ENCODE measurements around the gene CEACAM20. TPM values are rescaled to one million over a fixed set of nuclear protein-coding genes. Genes with fewer than 3 reads are reported as not detected.
"Not testable (repeated sequence)": the region's sequence is repeated elsewhere in the genome, so short reads cannot be mapped to it uniquely, and the experiment has no call there.

Gene CEACAM20
- total RNA-seq, 2 donors from 2014 or later: not detected

- intact Hi-C loops (cut with DNase I): no loop called here
Measured at GRCh38 chr19:44509478-44509877, 20.0 kb downstream of the CEACAM20 start.

GRCh38 chr19:44499962-44500949 is 29.2 kb downstream of the CEACAM20 start, which contains the start of gene ZNF180:
Gene ZNF180 (minus strand): TSS chr19:44500522. CDS start chr19:44497334, 3,188 bp downstream.
- peak; percentile 98 for DNase-seq (ENCODE audit: low spot score)
- intact Hi-C loops (cut with DNase I): loop anchor here in 1 of 2 donors (5.0 kb wide), 1 partner anchor 333 kb away; the partner anchor contains the start of gene ZNF226

More at GRCh38 chr19:44509478-44509877, 20.0 kb downstream of the CEACAM20 start:
- no peak for DNase-seq (ENCODE audit: low spot score)

- intact Hi-C loops (cut with DNase I): no loop called here
- DNase-seq (ENCODE audit: low spot score): no peak
Measured at GRCh38 chr19:44499559-44499958, 29.9 kb downstream of the CEACAM20 start.

DNA sequence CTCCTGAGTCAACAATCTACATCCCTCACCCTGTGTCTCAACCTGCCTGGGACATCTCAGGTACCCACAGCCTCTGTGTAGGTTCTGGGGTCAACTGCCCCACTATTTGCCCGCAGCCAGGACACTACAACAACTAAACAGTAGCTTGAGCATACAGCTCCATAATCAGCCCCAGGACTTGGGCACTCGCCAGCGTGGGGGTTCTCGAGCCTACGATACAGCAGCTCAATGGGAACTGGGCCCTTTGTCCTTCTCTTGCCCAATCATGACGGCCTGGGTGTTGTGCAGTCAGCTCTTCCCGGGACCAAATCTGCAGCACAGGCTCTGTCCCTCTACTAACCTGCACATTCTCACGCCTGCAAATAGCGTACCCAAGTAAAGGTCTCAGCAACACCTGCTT is 30.5 kb downstream of the CEACAM20 start:
- no peak for DNase-seq (ENCODE audit: low spot score)
- intact Hi-C loops (cut with DNase I): no loop called here

GRCh38 chr19:44496711-44497110 is 32.8 kb downstream of the CEACAM20 start:
- no peak for DNase-seq (ENCODE audit: low spot score)
- intact Hi-C loops (cut with DNase I): no loop called here

DNA sequence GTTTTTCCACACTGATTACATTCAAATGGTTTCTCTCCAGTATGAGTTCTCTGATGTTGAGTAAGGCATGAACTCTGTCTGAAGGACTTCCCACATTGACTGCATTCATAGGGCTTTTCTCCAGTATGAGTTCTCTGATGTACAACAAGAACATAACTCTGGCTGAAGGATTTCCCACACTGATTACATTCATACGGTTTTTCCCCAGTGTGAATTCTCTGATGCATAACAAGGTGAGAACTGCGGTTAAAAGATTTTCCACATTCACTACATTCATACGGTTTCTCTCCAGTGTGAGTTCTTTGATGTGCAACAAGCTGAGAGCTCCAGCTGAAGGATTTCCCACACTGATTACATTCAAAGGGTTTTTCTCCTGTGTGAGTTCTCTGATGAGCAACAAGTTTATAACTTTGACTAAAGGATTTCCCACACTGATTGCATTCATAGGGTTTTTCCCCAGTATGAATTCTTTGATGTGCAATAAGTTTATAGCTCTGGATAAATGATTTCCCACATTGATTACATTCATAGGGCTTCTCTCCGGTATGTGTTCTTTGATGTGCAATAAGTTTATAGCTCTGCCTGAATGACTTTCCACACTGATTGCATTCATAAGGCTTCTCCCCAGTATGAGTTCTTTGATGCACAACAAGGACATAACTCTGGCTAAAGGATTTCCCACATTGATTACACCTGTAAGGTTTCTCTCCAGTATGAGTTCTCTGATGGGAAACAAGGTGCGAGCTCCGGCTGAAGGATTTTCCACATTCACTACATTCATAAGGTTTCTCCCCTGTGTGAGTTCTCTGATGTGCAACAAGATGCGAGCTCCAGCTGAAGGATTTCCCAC is 52.7 kb downstream of the CEACAM20 start:
- intact Hi-C loops (cut with DNase I): no loop called here
- DNase-seq (ENCODE audit: low spot score): no peak

DNA sequence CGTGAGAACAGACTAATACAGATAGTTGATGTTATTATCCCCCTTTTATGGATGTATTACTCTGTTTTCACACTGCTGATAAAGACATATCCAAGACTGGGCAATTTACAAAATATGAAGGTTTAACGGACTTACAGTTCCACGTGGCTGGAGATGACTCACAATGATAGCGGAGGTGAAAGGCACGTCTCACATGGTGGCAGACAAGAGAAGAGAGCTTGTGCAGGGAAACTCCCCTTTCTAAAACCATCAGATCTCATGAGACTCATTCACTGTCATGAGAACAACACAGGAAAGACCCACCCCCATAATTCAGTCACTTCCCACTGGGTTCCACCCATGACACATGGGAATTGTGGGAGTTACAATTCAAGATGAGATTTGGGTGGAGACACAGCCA is 60.7 kb downstream of the CEACAM20 start:
- intact Hi-C loops (cut with DNase I); DNase-seq (ENCODE audit: low spot score): not testable (repeated sequence)

DNA sequence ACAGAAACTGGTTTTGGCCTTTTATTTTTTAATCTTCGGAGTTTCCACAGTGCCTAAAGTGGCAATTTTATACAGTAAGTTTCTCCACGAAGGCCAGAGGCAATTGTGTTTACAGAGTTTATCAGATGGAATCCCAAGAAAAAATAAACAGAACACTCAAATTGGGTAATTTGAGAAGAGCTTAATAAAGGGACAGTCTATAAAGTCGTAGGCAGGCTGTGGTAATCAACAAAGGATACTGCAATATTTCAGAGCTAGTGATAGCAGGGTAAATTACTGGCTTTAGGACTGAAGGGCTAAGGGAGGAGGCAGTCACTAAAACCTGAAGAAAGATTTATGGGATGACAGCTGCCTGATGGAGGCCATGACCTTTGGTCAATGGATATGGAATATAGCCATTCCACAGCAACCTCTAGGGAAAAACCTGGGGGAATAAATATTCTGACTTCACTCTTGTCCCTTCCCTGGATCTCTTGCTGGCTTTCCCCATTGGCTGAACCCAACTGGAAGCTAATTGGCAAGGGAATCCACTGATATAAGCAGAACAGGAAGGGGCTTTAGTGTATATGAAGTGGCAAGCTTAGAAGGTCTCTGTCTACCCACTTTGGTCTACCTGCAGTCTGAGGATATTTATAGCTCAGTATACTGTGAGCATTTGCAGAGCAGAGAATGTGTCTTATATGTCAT is 66.7 kb downstream of the CEACAM20 start:
- intact Hi-C loops (cut with DNase I); DNase-seq (ENCODE audit: low spot score): not testable (repeated sequence)

Other genes starting within 250 kb of the CEACAM20 start
- gene ZNF235, start 224.7 kb downstream of the CEACAM20 start, total RNA-seq: 1 to 10 TPM; 3.6 to 5.7 TPM
- 1 to 10 TPM; 5.2 to 7.9 TPM for gene ZNF112, start 173.0 kb downstream of the CEACAM20 start, total RNA-seq
- 1 to 10 TPM; 2.5 to 4.2 TPM for gene ZNF285, start 128.1 kb downstream of the CEACAM20 start, total RNA-seq
- gene ZNF229, start 81.2 kb downstream of the CEACAM20 start, total RNA-seq: 1 to 10 TPM; 3.4 to 4.6 TPM
- gene ZNF180, start 29.2 kb downstream of the CEACAM20 start, total RNA-seq: 1 to 10 TPM; 5.7 to 6.8 TPM
- gene IGSF23, start 83.9 kb upstream of the CEACAM20 start, total RNA-seq: not detected
- gene PVR, start 114.2 kb upstream of the CEACAM20 start, total RNA-seq: 10 to 100 TPM; 22.4 to 35.6 TPM
- gene CEACAM19, start 141.8 kb upstream of the CEACAM20 start, total RNA-seq: 1 to 10 TPM; 4.1 to 7.8 TPM
- not detected for gene CEACAM16, start 169.5 kb upstream of the CEACAM20 start, total RNA-seq
- 10 to 100 TPM; 37.6 to 40.4 TPM for gene BCL3, start 219.0 kb upstream of the CEACAM20 start, total RNA-seq
- not detected for gene CBLC, start 248.2 kb upstream of the CEACAM20 start, total RNA-seq